ENCODE data around the gene H1-8. TPM values are rescaled to one million over a fixed set of nuclear protein-coding genes. Genes with fewer than 3 reads are reported as not detected.
A peak's percentile ranks its signal among the peaks of the same experiment; 100 is the strongest.

Gene H1-8
- total RNA-seq, 1 experiment from 2014 or later: not detected

DNA sequence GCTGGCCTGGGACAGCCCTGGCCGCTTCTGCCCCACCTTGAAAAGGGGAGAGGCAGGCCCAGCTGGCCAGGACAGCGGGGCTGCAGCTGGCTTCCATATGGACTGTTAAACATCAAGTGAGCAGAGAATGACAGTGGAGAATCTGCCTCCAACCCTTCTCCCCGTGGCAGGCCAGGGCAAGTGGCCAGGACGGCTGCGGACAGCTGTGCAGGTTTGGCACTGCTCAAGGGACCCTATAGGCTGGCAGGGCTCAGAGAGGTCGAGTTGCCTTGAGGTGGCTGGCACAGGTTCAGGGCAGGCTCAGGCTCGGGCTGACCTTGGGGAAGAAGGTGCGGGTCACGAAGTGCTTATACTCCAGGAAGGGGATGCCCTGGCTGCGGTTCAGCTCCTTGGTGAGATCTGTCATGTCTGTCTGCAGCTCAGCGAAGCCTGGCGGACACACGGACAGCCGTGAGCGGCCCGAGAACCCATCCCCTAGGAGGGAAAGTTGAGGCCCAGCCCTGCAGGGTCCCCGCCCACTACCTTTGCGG lies 24.3 kb downstream of the H1-8 start:
- H2BK5ac ChIP-seq (ENCODE audit: insufficient read length, low read length): no peak overlapping the region
- H3K18ac ChIP-seq (ENCODE audit: insufficient read length, low read depth, low read length): no peak overlapping the region
- H2AFZ ChIP-seq (ENCODE audit: low read length): no peak overlapping the region
- peaks cover 0 to 12% (median 0%) of the 10 kb centered on the region in 3 experiments; a peak in 3 of 7 replicates for H3K36me3 Mint-ChIP-seq (ENCODE audit: insufficient read depth in 1 of 3, low read depth in 3 of 3)
- no peak overlapping the region for H4K8ac ChIP-seq (replicated peaks; ENCODE audit: insufficient read length, low read depth, low read length)
- no peaks in the 10 kb centered on the region for H3K9me3 ChIP-seq (ENCODE audit: control insufficient read depth, low read depth, low read length)
- no peak overlapping the region for H2BK12ac ChIP-seq (ENCODE audit: insufficient read length, low read depth, low read length)
- H3K9me3 Mint-ChIP-seq: no peaks in the 10 kb centered on the region
- H3K56ac ChIP-seq (ENCODE audit: insufficient read length, low read depth, low read length): no peak overlapping the region
- H2BK20ac ChIP-seq (ENCODE audit: low read depth, low read length, poor library complexity, severe bottlenecking): no peak overlapping the region
- H3K4me1 ChIP-seq (ENCODE audit: insufficient read depth, low read length): no peaks in the 10 kb centered on the region
- H2BK120ac ChIP-seq (ENCODE audit: low read depth, low read length, poor library complexity, severe bottlenecking): no peak overlapping the region
- H3K23ac ChIP-seq (ENCODE audit: insufficient read length, low read depth, low read length): no peak overlapping the region
- H3K4me2 ChIP-seq (ENCODE audit: insufficient read depth, insufficient read length, low read length): no peak overlapping the region
- H4K5ac ChIP-seq (ENCODE audit: insufficient read length, low read depth, low read length): no peak overlapping the region
- no peaks in the 10 kb centered on the region for H4K20me1 ChIP-seq (ENCODE audit: control insufficient read depth, insufficient read depth, insufficient read length)
- no peak overlapping the region for H3K9ac ChIP-seq (ENCODE audit: extremely low read depth, insufficient read length, low read length)
- no peak overlapping the region for H4K91ac ChIP-seq (ENCODE audit: insufficient read length, low read depth, low read length)
- TF ChIP-seq, protein P1, sequence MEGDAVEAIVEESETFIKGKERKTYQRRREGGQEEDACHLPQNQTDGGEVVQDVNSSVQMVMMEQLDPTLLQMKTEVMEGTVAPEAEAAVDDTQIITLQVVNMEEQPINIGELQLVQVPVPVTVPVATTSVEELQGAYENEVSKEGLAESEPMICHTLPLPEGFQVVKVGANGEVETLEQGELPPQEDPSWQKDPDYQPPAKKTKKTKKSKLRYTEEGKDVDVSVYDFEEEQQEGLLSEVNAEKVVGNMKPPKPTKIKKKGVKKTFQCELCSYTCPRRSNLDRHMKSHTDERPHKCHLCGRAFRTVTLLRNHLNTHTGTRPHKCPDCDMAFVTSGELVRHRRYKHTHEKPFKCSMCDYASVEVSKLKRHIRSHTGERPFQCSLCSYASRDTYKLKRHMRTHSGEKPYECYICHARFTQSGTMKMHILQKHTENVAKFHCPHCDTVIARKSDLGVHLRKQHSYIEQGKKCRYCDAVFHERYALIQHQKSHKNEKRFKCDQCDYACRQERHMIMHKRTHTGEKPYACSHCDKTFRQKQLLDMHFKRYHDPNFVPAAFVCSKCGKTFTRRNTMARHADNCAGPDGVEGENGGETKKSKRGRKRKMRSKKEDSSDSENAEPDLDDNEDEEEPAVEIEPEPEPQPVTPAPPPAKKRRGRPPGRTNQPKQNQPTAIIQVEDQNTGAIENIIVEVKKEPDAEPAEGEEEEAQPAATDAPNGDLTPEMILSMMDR (conservative IDR thresholded peaks at IDR 0.05): no peak
- H2AK5ac ChIP-seq (ENCODE audit: insufficient read length, low read length): no peak overlapping the region
- H2BK15ac ChIP-seq (ENCODE audit: low read depth, low read length): no peak overlapping the region
- DNase-seq: no peak
- no peaks in the 10 kb centered on the region for H3K27me3 Mint-ChIP-seq (ENCODE audit: low read depth)
- H3K4me3 Mint-ChIP-seq: no peak overlapping the region
- no peaks in the 10 kb centered on the region for H3K27me3 ChIP-seq (ENCODE audit: insufficient read depth, low read length)
- no peak overlapping the region for H3T11ph ChIP-seq (ENCODE audit: low read length)
- no peak overlapping the region for H3K27ac ChIP-seq (ENCODE audit: insufficient read length, low read depth, low read length)
- no peak overlapping the region for H3K14ac ChIP-seq (ENCODE audit: insufficient read depth, low read length)
- H3K79me1 ChIP-seq (ENCODE audit: insufficient read depth, low read depth, low read length, poor library complexity, severe bottlenecking): no peaks in the 10 kb centered on the region
- no peaks in the 10 kb centered on the region for H3K79me2 ChIP-seq (ENCODE audit: insufficient read depth, low read length)
- 0 out of 4 replicates have a peak, but pooled peaks cover 0 to 3% of the 10 kb centered on the region in 2 experiments for H3K4me1 Mint-ChIP-seq
- no CpG with 5 or more reads among the region's 18 CpGs for WGBS (ENCODE audit: extremely low coverage, insufficient read length, low lambda C conversion rate)
- H3K4ac ChIP-seq (ENCODE audit: low read depth, low read length): no peak overlapping the region
- no peaks in the 10 kb centered on the region for H3K23me2 ChIP-seq (ENCODE audit: insufficient read length, low read depth, low read length, poor library complexity, severe bottlenecking)
- peak overlapping the region in 2 of 3 experiments; percentile 6 to 87; a peak in 2 of 7 replicates for H3K27ac Mint-ChIP-seq

Data from H9 (cell line).